DND-41 (cell line): ENCODE measurements around the gene GTF2H4.

ENCODE experiments used
- ATAC-seq: fragments of 200-7000 bp; cut with Tn5 transposase; 3 replicates; pipeline ENCODE4 v1.9.1; 2021; ENCODE audit warnings: low read depth; ENCODE audit not compliant: insufficient read depth
- DNase-seq: peaks from one replicate; pipeline ENCODE4 v3.0.0-alpha.2; 2020
- H2AFZ ChIP-seq: 2 replicates; pipeline ENCODE4 v1.6.0; 2012; ENCODE audit warnings: low read depth, low read length
- H3K27ac ChIP-seq: 2 replicates; pipeline ENCODE4 v1.5.1; 2012; ENCODE audit warnings: low read length, inconsistent platforms
- H3K27me3 ChIP-seq: fragments of 200-600 bp; sonication (generic); 2 replicates; pipeline ENCODE4 v1.6.0; 2012; ENCODE audit warnings: low read length, mild to moderate bottlenecking, inconsistent platforms; ENCODE audit not compliant: insufficient read depth, poor library complexity
- H3K36me3 ChIP-seq: 2 replicates; pipeline ENCODE4 v1.5.1; 2012; ENCODE audit warnings: low read length, inconsistent platforms; ENCODE audit not compliant: insufficient read depth
- H3K4me1 ChIP-seq: 2 replicates; pipeline ENCODE4 v1.5.1; 2012; ENCODE audit warnings: mild to moderate bottlenecking, low read length; ENCODE audit not compliant: insufficient read depth
- H3K4me2 ChIP-seq: 2 replicates; pipeline ENCODE4 v1.6.0; 2012; ENCODE audit warnings: mild to moderate bottlenecking, moderate library complexity, low read length, inconsistent platforms; ENCODE audit not compliant: insufficient read depth
- H3K4me3 ChIP-seq, 2 experiments: fragments of 200-600 bp in 1 of 2; shearing (Covaris generic) in 1 of 2; 2 replicates each; pipeline ENCODE4 v1.5.1; 2012 to 2016; ENCODE audit warnings: inconsistent platforms in 2 of 2, low read length in 2 of 2, mild to moderate bottlenecking in 2 of 2, low read depth in 1 of 2, moderate library complexity in 1 of 2
- H3K79me2 ChIP-seq: 2 replicates; pipeline ENCODE4 v1.6.0; 2012; ENCODE audit warnings: low read length, inconsistent platforms; ENCODE audit not compliant: insufficient read depth
- H3K9ac ChIP-seq: 2 replicates; pipeline ENCODE4 v1.6.0; 2012; ENCODE audit warnings: low read depth, mild to moderate bottlenecking, inconsistent platforms, low read length, moderate library complexity
- H3K9me3 ChIP-seq: 2 replicates; pipeline ENCODE4 v1.5.1; 2012; ENCODE audit warnings: low read length, moderate library complexity, mild to moderate bottlenecking, inconsistent platforms; ENCODE audit not compliant: insufficient read depth, severe bottlenecking
- H4K20me1 ChIP-seq: 2 replicates; pipeline ENCODE4 v1.6.0; 2012; ENCODE audit warnings: low read length; ENCODE audit not compliant: insufficient read depth
- EZH2 ChIP-seq: IDR thresholded peaks from 3 replicates; pipeline ENCODE4 v1.6.1; 2012; ENCODE audit warnings: borderline replicate concordance, low read depth, mild to moderate bottlenecking, moderate library complexity, low read length, inconsistent platforms; ENCODE audit not compliant: severe bottlenecking
- TF ChIP-seq, protein P1 (sequence below): IDR thresholded peaks from 2 replicates; pipeline ENCODE4 v1.5.1; 2012; ENCODE audit warnings: borderline replicate concordance, low read length, moderate library complexity, mild to moderate bottlenecking; ENCODE audit not compliant: poor library complexity, severe bottlenecking; ENCODE audit errors: extremely low read depth

GTF2H4 gene

DNA sequence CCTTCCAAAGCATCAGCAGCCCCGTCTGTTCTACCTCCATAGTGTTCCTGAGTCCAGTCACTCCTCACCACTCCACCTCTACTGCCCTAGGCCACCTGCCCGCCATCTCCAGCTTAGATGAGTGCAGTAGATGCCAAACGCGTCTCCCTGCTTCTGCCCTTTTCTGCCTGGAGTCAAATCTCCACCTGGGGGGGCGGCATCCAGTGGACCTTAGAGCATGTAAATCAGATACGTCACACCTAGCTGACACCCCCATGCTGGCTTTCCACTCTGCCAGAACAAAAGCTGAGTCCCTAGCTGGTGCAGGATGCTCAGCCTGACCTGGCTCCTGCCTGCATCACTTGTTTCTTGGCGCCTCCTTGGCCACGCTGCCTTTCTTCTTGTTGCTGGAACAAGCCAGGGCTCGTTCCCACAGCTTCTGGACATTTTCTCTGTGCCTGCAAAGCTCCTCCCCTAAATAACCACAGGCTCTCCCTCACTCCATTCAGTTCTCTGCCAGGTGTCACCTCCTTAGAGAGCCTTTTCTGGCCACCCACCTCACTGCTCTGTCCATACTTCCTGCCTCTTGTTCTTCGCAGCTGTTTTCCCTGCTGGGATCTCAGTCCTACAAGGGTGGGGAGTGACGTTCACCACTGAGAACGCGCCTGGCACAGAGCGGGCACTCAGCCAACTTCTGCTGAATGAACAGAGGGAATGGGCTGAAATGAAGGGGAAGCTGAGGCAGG lies 17.9 kb upstream of the GTF2H4 start:
- peaks cover 57% of the 10 kb centered on the region for H3K36me3 ChIP-seq
- peak; percentile 24; the same call in 1 of the 3 replicates for ATAC-seq
- H3K9ac ChIP-seq = no peak overlapping the region
- peaks cover 31% of the 10 kb centered on the region for H3K79me2 ChIP-seq
- H4K20me1 ChIP-seq = peaks cover 6% of the 10 kb centered on the region; the same call in 1 of the 2 replicates
- H3K4me3 ChIP-seq = no peak overlapping the region
- no peak overlapping the region for H3K4me2 ChIP-seq
- no peak overlapping the region for H2AFZ ChIP-seq
- peak; percentile 34 for DNase-seq
- TF ChIP-seq, protein P1, sequence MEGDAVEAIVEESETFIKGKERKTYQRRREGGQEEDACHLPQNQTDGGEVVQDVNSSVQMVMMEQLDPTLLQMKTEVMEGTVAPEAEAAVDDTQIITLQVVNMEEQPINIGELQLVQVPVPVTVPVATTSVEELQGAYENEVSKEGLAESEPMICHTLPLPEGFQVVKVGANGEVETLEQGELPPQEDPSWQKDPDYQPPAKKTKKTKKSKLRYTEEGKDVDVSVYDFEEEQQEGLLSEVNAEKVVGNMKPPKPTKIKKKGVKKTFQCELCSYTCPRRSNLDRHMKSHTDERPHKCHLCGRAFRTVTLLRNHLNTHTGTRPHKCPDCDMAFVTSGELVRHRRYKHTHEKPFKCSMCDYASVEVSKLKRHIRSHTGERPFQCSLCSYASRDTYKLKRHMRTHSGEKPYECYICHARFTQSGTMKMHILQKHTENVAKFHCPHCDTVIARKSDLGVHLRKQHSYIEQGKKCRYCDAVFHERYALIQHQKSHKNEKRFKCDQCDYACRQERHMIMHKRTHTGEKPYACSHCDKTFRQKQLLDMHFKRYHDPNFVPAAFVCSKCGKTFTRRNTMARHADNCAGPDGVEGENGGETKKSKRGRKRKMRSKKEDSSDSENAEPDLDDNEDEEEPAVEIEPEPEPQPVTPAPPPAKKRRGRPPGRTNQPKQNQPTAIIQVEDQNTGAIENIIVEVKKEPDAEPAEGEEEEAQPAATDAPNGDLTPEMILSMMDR = no peak
- TF ChIP-seq EZH2 = no peak
- peaks cover 24% of the 10 kb centered on the region for H3K4me1 ChIP-seq
- no peaks in the 10 kb centered on the region for H3K9me3 ChIP-seq
- peak overlapping the region; percentile 3; the same call in 1 of the 2 replicates for H3K27ac ChIP-seq
- H3K27me3 ChIP-seq = no peaks in the 10 kb centered on the region

DNA sequence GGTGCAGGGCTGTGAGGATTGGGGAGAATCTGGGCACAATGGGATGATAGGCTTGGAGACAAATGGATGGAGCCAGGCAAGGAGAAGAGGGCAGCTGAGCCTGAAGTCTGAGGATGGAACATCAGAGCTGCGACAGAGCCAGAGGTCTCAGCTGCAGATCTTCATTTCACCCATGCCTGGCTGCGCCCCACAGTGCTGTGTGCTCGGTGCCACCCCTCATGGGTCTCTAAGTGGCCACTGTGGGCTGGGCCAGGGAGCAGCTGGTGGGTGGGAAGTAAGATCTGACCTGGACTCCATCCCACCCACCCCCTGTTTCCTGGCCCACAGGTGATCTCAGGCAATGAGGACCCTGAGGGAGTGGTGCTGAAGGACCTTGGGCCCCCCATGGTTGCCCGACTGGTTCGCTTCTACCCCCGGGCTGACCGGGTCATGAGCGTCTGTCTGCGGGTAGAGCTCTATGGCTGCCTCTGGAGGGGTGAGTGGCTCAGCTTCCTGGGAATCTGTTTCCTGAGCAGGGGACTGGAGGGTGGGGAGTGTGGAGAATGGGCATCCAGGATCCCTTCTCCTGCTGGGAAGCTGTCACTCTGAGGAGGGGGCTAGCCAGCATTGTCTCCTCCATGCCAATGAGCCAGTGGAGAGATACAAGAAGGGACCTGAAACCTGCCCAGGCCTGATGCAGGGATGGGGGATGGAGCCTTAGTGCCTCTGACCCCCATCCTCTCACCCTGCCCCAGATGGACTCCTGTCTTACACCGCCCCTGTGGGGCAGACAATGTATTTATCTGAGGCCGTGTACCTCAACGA lies 17.2 kb upstream of the GTF2H4 start:
- no peak overlapping the region for H3K9ac ChIP-seq
- H2AFZ ChIP-seq = no peak overlapping the region
- no peak for ATAC-seq
- H3K4me3 ChIP-seq = no peak overlapping the region
- no peak overlapping the region for H3K4me2 ChIP-seq
- H3K9me3 ChIP-seq = no peaks in the 10 kb centered on the region
- peak overlapping the region; percentile 3; the same call in 1 of the 2 replicates for H3K27ac ChIP-seq
- H3K79me2 ChIP-seq = peaks cover 24% of the 10 kb centered on the region
- no peak for TF ChIP-seq EZH2
- TF ChIP-seq, protein P1 = no peak
- no peak for DNase-seq
- H3K4me1 ChIP-seq = peaks cover 16% of the 10 kb centered on the region
- H4K20me1 ChIP-seq = peaks cover 5% of the 10 kb centered on the region; the same call in 1 of the 2 replicates
- H3K27me3 ChIP-seq = no peaks in the 10 kb centered on the region
- peaks cover 58% of the 10 kb centered on the region for H3K36me3 ChIP-seq

DNA sequence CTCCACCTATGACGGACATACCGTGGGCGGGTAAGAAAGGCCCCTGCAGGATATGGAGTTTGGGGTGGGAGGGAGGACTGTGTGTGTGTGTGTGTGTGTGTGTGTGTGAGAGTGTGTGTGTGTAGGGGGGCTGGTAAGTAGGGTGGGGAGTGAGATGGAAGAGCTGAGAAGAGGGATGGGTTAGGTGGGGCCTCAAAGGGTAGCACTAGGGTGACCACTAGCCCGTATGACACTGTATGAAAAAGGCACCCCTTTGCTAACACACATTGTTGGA lies 16.6 kb upstream of the GTF2H4 start:
- no peak overlapping the region for H2AFZ ChIP-seq
- no peak overlapping the region for H3K4me3 ChIP-seq
- H3K4me1 ChIP-seq = peaks cover 11% of the 10 kb centered on the region
- H4K20me1 ChIP-seq = peaks cover 5% of the 10 kb centered on the region; the same call in 1 of the 2 replicates
- peaks cover 18% of the 10 kb centered on the region for H3K79me2 ChIP-seq
- no peak overlapping the region for H3K27ac ChIP-seq
- no peak overlapping the region for H3K9ac ChIP-seq
- ATAC-seq = no peak
- no peaks in the 10 kb centered on the region for H3K9me3 ChIP-seq
- no peaks in the 10 kb centered on the region for H3K27me3 ChIP-seq
- TF ChIP-seq, protein P1 = no peak
- no peak overlapping the region for H3K4me2 ChIP-seq
- DNase-seq = no peak
- H3K36me3 ChIP-seq = peaks cover 63% of the 10 kb centered on the region
